Measurements from ENCODE around the gene POR.

DNA sequence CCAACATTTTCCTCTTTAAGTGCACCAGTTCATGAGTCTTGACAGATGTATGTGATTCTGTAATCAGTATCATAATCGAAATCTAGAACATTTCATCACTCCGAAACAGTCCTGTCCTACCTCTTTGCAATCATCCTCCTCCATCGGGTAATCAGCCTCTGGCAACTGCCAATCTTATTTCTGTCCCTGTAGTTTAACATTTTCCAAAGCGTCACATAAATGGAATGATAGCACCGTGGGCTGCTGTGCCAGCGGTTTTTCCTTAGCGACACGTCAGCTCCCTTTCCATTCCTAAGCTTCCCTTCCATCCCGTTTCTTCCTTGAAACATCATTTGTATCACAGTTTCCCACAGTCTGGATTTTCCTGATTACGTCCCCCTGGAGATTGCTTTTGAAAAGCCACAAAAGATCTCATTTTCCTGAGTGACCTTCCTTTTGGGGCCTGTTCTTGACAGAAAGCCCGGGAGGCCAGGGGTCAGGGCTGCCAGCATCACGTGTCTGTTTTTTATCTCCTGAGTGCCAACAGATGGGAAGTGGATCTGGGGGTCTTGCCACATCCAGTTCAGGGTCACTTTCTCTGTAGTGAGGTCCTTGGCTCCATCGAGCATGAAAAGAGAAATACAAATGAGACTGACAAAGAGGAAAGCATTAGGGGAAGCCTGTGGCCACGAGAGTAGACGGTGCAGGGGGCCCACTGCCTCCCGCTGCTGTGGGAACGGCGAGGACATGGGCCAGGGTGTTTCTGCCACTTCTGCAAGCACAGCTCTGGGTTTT, 47.8 kb downstream of the POR start:
- TF ChIP-seq PKNOX1 (IDR thresholded peaks at IDR 0.05), result no peak
- no peak for TF ChIP-seq FOXA1 (IDR thresholded peaks at IDR 0.05)
- TF ChIP-seq SUZ12 (IDR thresholded peaks at IDR 0.05), result no peak
- TF ChIP-seq SP1 (IDR thresholded peaks at IDR 0.05), result no peak
- no peak for TF ChIP-seq BHLHE40 (IDR thresholded peaks at IDR 0.05; ENCODE audit: borderline replicate concordance)
- TF ChIP-seq L3MBTL2 (conservative IDR thresholded peaks at IDR 0.05), result no peak
- TF ChIP-seq ARNT (IDR thresholded peaks at IDR 0.05), result no peak
- TF ChIP-seq NFRKB (IDR thresholded peaks at IDR 0.05), result no peak
- TF ChIP-seq CTBP1 (IDR thresholded peaks at IDR 0.05; ENCODE audit: borderline replicate concordance), result no peak
- TF ChIP-seq ELF4 (IDR thresholded peaks at IDR 0.05), result no peak
- no peak for TF ChIP-seq TARDBP (IDR thresholded peaks at IDR 0.05)
- no peak for TF ChIP-seq LEF1 (IDR thresholded peaks at IDR 0.05; ENCODE audit: borderline replicate concordance)
- no peak for TF ChIP-seq FOXM1 (IDR thresholded peaks at IDR 0.05; ENCODE audit: borderline replicate concordance)
